Kidney epithelial cell (primary cell): ENCODE results near the gene EPGN. TPM values are rescaled to one million over a fixed set of nuclear protein-coding genes. Genes with fewer than 3 reads are reported as not detected.

Experiments
- DNase-seq: peaks from one replicate; pipeline ENCODE4 v3.0.0-alpha.2; 2010; ENCODE audit warnings: low read depth
- H3K27me3 ChIP-seq: 2 replicates; pipeline ENCODE4 v1.6.0; 2011; ENCODE audit warnings: low read length; ENCODE audit not compliant: control insufficient read depth, insufficient read depth
- H3K36me3 ChIP-seq: 2 replicates; pipeline ENCODE4 v1.5.1; 2011; ENCODE audit warnings: low read length; ENCODE audit not compliant: control insufficient read depth, insufficient read depth
- H3K4me3 ChIP-seq: 2 replicates; pipeline ENCODE4 v1.5.1; 2011; ENCODE audit warnings: low read depth, mild to moderate bottlenecking, control low read depth, low read length
- total RNA-seq: library from RNA; depleted of rRNA; stranded (reverse); fragments of >200 nt; gene quantifications from 2 replicates; pipeline ENCODE4 v1.2.3, GENCODE V29; 2015
- TF ChIP-seq, protein P1 (sequence below): IDR thresholded peaks from 2 replicates; pipeline ENCODE4 v1.5.1; 2011; ENCODE audit warnings: mild to moderate bottlenecking, moderate library complexity, low read length, control low read depth, inconsistent platforms; ENCODE audit not compliant: insufficient read depth, poor library complexity, severe bottlenecking

The EPGN gene
- total RNA-seq, 1 donor from 2014 or later: 5.2 TPM

DNA sequence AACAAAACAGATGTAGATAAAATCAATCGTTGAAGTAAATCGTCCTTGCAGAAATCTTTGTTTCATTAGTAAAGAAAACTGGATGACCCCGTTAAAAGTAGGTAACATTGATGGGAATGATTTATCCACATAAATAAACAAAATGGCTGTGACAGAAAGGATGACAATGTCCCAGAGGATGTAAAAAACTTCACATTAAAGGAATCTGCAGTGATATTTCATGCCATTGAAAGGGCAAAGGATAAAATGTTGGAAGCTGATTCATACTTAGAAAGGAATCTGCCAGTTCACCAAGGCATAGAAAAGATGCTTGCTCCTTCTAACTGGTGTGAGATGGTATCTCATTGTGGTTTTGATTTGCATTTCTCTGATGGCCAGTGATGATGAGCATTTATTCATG, 24.2 kb upstream of the EPGN start:
- Histone ChIP-seq H3K27me3 (no peaks in the 10 kb centered on the region), H3K4me3 (no peak overlapping the region), H3K36me3 (no peaks in the 10 kb centered on the region)
- TF ChIP-seq, protein P1, sequence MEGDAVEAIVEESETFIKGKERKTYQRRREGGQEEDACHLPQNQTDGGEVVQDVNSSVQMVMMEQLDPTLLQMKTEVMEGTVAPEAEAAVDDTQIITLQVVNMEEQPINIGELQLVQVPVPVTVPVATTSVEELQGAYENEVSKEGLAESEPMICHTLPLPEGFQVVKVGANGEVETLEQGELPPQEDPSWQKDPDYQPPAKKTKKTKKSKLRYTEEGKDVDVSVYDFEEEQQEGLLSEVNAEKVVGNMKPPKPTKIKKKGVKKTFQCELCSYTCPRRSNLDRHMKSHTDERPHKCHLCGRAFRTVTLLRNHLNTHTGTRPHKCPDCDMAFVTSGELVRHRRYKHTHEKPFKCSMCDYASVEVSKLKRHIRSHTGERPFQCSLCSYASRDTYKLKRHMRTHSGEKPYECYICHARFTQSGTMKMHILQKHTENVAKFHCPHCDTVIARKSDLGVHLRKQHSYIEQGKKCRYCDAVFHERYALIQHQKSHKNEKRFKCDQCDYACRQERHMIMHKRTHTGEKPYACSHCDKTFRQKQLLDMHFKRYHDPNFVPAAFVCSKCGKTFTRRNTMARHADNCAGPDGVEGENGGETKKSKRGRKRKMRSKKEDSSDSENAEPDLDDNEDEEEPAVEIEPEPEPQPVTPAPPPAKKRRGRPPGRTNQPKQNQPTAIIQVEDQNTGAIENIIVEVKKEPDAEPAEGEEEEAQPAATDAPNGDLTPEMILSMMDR: no peak
- peak; percentile 42 for DNase-seq

DNA sequence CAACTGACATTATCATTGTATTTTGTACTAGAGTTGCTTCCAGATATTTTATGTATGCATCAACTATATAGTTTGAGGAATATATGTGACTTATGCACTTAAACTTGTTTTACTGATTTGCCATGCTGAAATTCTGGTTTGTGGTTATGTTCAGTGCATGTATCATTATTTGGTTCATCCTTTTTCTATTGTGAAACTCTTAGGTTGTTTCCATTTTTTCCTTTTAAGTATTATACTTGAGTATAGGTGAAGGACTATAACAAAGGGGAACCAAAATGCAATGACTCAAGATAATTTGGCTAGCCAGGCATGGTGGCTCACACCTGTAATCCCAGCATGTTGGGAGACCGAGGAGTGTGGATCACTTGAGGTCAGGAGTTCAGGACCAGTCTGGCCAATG, 21.1 kb upstream of the EPGN start:
- DNase-seq: no peak
- no peaks in the 10 kb centered on the region for H3K36me3 ChIP-seq
- H3K27me3 ChIP-seq: no peaks in the 10 kb centered on the region

DNA sequence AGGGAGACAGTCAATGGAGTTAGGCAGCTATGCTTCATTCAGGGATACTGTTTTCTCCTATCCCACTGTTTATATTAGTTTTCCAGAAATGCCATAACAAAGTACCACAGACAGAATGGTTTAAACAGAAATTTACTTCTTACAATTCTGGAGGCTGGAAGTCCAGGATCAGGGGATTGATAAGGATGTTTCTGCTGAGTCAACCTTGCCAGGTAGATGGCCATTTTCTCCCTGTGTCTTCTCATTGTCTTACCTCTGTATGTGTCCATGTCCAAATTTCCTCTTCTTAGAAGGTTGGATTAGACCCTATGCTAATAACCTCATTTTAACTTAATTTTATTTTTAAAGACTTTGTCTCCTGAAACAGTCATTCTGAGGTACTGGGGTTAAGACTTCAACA, 20.5 kb upstream of the EPGN start:
- H3K27me3 ChIP-seq: no peaks in the 10 kb centered on the region
- TF ChIP-seq, protein P1: no peak
- no peaks in the 10 kb centered on the region for H3K36me3 ChIP-seq
- no peak for DNase-seq
- no peak overlapping the region for H3K4me3 ChIP-seq

More for the DNA sequence above, 21.1 kb upstream of the EPGN start:
- no peak overlapping the region for H3K4me3 ChIP-seq
- TF ChIP-seq, protein P1: no peak

DNA sequence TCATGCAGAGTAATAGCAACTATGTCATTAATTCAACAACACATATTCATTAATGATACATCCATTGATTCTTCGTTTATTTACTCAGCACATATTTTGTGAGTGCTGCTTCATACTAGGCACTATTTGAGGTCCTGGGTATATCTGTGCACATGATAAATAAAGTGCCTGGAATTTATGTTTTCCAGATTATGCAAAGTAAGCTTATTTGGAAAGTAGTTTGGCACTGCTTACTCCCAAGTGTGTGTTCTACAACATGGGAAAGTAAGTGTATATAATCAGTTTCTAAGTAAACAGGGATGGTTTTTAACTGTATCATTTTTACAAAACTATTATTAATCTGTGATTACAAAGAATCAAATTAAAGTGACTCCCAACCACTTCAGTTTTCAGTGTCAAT, 16.8 kb upstream of the EPGN start:
- Histone ChIP-seq H3K4me3 (no peak overlapping the region), H3K36me3 (no peaks in the 10 kb centered on the region), H3K27me3 (no peaks in the 10 kb centered on the region)
- DNase-seq: no peak
- TF ChIP-seq, protein P1: no peak

DNA sequence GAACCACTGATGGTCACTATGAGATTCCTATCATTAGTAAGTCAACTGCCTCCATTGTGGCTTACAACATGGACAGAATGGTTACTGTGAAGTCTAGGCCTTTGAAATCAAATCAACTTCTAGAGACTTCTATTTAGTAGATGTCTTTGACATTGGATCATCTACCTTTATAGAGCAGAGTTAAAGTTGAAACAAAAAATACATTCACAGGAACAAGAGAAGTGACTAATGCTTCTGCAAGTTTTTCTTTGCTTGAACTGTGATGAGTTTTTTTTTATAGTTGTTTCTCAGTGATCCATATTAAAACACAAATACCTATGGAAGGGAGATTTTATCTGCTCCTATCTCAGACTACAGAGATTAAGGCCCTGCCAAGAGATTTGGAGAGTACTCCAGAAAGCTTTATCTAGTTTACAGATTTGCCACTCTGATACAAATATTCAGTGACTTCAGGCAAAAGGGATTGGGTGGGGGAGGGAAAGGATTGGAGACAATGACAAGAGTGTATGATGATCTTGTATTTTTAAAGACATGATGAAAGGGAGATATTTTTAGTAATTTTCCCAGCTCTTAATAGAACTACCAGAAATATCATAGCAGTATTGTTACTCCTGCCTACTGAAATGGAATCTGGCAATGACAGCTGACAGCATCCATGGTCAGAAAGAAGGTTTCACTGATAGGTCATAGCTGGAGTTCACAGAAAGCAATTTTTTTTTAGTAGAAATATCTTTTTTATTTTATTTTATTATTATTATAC, 16.0 kb upstream of the EPGN start:
- DNase-seq: no peak
- no peak overlapping the region for H3K4me3 ChIP-seq
- H3K36me3 ChIP-seq: no peaks in the 10 kb centered on the region
- TF ChIP-seq, protein P1: no peak
- no peaks in the 10 kb centered on the region for H3K27me3 ChIP-seq

GRCh38 chr4:74293558-74293957, 14.7 kb upstream of the EPGN start:
- Histone ChIP-seq H3K36me3 (no peaks in the 10 kb centered on the region), H3K27me3 (no peaks in the 10 kb centered on the region), H3K4me3 (no peak overlapping the region)
- no peak for DNase-seq
- TF ChIP-seq, protein P1: no peak
